Activated CD8-positive, alpha-beta T cell treated with anti-CD3 and anti-CD28 coated beads, Interleukin-2, amount 10 ng/mL, durations not matched to agents 7 days and 5 days (primary cell): ENCODE measurements around the gene UGT1A4. TPM values are rescaled to one million over a fixed set of nuclear protein-coding genes. Genes with fewer than 3 reads are reported as not detected.

Experiments
- ATAC-seq: fragments of 150-1000 bp; cut with Tn5 transposase; one replicate; pipeline ENCODE4 v1.10.0; 2021; ENCODE audit warnings: moderate library complexity
- CTCF ChIA-PET: fragments of 350-600 bp; sonication (Branson Sonifier 250); formaldehyde crosslinking; loops from one replicate; lab custom pipeline; 2021; ENCODE audit warnings: antibody characterized with exemption; lab: Charles Lee
- POLR2A ChIA-PET: fragments of 350-600 bp; sonication (Branson Sonifier 250); formaldehyde crosslinking; loops from one replicate; lab custom pipeline; 2021; ENCODE audit warnings: antibody characterized with exemption; lab: Charles Lee
- DNase-seq: peaks from one replicate; pipeline ENCODE4 v3.0.0-alpha.2; 2020
- H3K27ac Mint-ChIP-seq: one replicate; pipeline ENCODE4 v1.8.0; 2021; ENCODE audit warnings: mild to moderate bottlenecking, mixed read lengths
- H3K27me3 Mint-ChIP-seq: one replicate; pipeline ENCODE4 v1.8.0; 2021; ENCODE audit warnings: low read depth, mixed read lengths
- H3K36me3 Mint-ChIP-seq: one replicate; pipeline ENCODE4 v1.8.0; 2021; ENCODE audit warnings: low read depth, mixed read lengths
- H3K4me1 Mint-ChIP-seq: one replicate; pipeline ENCODE4 v1.8.0; 2021; ENCODE audit warnings: low read depth, mixed read lengths
- H3K4me3 Mint-ChIP-seq: one replicate; pipeline ENCODE4 v1.8.0; 2021; ENCODE audit warnings: mild to moderate bottlenecking, mixed read lengths
- H3K9me3 Mint-ChIP-seq: one replicate; pipeline ENCODE4 v1.8.0; 2022; ENCODE audit warnings: mixed read lengths; ENCODE audit not compliant: insufficient read depth
- total RNA-seq, 2 experiments: library from RNA; stranded (reverse); gene quantifications; one replicate each; pipeline ENCODE4 v1.2.3, GENCODE V29; 2021

UGT1A4 gene
- total RNA-seq, 2 experiments from 2014 or later = not detected

DNA sequence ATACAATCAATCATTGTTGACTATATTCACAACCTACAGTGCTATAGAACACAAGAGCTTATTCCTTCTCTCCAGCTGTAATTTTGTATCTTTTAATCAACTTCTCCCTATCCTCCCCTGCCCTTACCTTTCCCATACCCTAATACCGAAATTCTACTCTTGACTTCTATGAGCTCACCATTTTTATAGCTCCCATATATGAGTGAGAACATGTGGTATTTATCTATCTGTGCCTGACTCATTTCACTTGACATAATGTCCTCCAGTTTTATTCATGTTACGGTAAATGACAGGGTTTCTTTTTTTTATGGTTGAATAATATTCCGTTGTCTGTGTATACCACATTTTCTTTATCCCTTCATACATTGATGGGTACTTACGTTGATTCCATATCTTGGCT lies 62.2 kb downstream of the UGT1A4 start:
- ATAC-seq = no peak
- H3K27me3 Mint-ChIP-seq = peaks cover 19% of the 10 kb centered on the region
- H3K36me3 Mint-ChIP-seq = no peaks in the 10 kb centered on the region
- no peak overlapping the region for H3K27ac Mint-ChIP-seq
- POLR2A ChIA-PET = no interaction called here
- H3K4me3 Mint-ChIP-seq = no peak overlapping the region
- H3K4me1 Mint-ChIP-seq = no peaks in the 10 kb centered on the region
- no peaks in the 10 kb centered on the region for H3K9me3 Mint-ChIP-seq
- no peak for DNase-seq
- CTCF ChIA-PET = no interaction called here

- no peaks in the 10 kb centered on the region for H3K27me3 Mint-ChIP-seq
- ChIA-PET POLR2A (no interaction called here), CTCF (no interaction called here)
- no peaks in the 10 kb centered on the region for H3K36me3 Mint-ChIP-seq
- H3K9me3 Mint-ChIP-seq = no peaks in the 10 kb centered on the region
- H3K4me3 Mint-ChIP-seq = no peak overlapping the region
- H3K27ac Mint-ChIP-seq = no peak overlapping the region
- DNase-seq = no peak
- ATAC-seq = no peak
- H3K4me1 Mint-ChIP-seq = no peaks in the 10 kb centered on the region
Measured at GRCh38 chr2:233789554-233789953, 71.0 kb downstream of the UGT1A4 start.

GRCh38 chr2:233791151-233791882 lies 72.8 kb downstream of the UGT1A4 start:
- ATAC-seq (no peak), DNase-seq (peak; percentile 4)
- Mint-ChIP-seq H3K27ac (no peak overlapping the region), H3K4me1 (no peaks in the 10 kb centered on the region), H3K36me3 (no peaks in the 10 kb centered on the region), H3K4me3 (no peak overlapping the region), H3K9me3 (no peaks in the 10 kb centered on the region), H3K27me3 (no peaks in the 10 kb centered on the region)
- ChIA-PET CTCF (interaction anchor here (0.7 kb wide), 1 partner anchor 227 kb away, joined by 3 read pairs; no protein-coding TSS in a partner anchor), POLR2A (no interaction called here)

- ChIA-PET POLR2A (no interaction called here), CTCF (no interaction called here)
- ATAC-seq (no peak), DNase-seq (no peak)
- no peaks in the 10 kb centered on the region for H3K36me3 Mint-ChIP-seq
- no peaks in the 10 kb centered on the region for H3K9me3 Mint-ChIP-seq
- H3K27ac Mint-ChIP-seq = no peak overlapping the region
- H3K4me3 Mint-ChIP-seq = no peak overlapping the region
- H3K27me3 Mint-ChIP-seq = no peaks in the 10 kb centered on the region
- no peaks in the 10 kb centered on the region for H3K4me1 Mint-ChIP-seq
Measured at GRCh38 chr2:233791883-233792329, 73.4 kb downstream of the UGT1A4 start.

- Mint-ChIP-seq H3K27me3 (no peaks in the 10 kb centered on the region), H3K4me1 (no peaks in the 10 kb centered on the region), H3K36me3 (no peaks in the 10 kb centered on the region), H3K9me3 (no peaks in the 10 kb centered on the region), H3K4me3 (no peak overlapping the region), H3K27ac (no peak overlapping the region)
- ATAC-seq = no peak
- CTCF ChIA-PET = no interaction called here
- POLR2A ChIA-PET = no interaction called here
- no peak for DNase-seq
Measured at GRCh38 chr2:233792720-233793119, 74.2 kb downstream of the UGT1A4 start.

DNA sequence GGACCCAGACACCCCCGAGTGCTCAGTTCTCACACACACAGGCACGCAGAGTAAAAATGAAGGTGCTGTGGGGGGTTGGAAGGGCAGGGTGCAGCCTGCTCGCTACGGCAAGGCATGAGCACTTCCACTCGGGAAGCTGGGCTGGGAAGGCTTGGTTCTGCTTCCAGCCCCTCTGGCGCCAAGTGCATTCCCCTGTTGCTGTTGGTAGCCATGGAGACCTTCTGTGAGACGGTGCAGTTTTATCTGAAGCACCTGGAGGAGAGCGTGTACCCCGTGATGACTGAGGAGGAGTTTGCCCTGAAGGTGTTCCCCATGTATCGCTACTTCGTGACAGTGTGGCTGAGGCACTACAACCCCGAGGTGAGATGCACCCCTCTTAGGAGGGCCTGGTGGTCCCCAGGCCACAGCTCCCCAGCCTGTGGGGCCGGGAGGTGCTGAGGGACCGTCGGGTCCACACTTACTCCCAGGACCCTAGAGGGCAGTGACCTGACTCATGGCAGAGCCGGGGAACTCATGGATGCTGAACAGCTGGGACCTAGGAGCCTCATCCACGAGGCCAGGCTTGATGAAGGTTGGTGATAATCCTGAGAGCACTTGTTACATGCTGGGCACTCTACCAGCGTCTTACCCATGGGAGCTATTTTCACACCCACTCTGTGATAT lies 75.1 kb downstream of the UGT1A4 start:
- ATAC-seq (no peak), DNase-seq (no peak)
- Mint-ChIP-seq H3K27ac (no peak overlapping the region), H3K4me1 (no peaks in the 10 kb centered on the region), H3K36me3 (no peaks in the 10 kb centered on the region), H3K4me3 (no peak overlapping the region), H3K27me3 (no peaks in the 10 kb centered on the region), H3K9me3 (no peaks in the 10 kb centered on the region)
- POLR2A ChIA-PET = no interaction called here
- CTCF ChIA-PET = no interaction called here

DNA sequence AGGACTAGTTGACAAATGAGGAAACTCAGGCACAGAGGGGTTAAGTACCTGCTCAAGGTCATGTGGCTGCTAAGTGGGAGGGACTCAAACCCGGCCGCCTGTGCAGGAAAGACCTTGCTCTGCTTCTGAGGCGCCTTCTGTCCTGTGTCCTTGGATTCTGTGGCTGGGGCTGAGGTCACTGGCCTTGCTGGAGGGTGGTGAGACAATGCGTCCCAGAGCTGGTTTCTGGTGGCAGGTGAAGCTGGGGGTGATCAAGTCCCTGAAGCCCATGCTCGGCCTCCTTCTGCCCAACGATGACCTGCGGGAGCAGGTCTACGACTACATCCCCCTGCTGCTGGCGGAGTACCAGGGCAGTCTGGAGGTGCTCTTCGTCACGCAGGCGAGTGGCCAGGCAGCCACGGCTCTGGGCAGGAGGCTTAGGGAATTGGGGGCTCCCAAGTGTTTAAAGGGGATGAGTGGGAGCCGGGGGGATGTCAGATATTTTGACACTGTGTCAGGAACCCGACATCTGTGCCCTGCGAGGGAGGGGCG lies 75.7 kb downstream of the UGT1A4 start:
- DNase-seq = no peak
- POLR2A ChIA-PET = no interaction called here

DNA sequence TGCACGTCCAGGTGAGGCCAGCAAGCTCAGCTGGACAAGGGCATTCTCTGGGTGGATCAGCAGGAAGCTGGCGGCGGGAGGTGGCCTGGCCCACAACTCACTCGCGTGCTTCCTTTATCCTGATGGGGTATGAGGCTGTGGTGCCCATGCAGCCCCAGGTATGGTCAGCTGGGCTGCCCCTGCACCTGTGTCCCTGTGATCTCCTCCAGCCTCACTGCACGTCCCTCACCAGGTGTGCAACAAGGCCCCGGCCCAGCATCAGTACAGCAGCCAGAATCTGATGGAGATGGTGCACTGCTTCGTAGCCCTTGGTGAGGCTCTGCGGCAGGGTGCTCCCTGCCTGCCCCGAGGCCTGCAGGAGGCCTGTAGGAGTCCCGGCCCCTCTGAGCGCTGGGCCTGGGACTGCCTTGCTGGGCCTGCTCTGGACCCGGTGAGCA lies 77.2 kb downstream of the UGT1A4 start:
- ATAC-seq = no peak

More for the DNA sequence above, 75.7 kb downstream of the UGT1A4 start:
- Mint-ChIP-seq H3K4me3 (no peak overlapping the region), H3K36me3 (no peaks in the 10 kb centered on the region), H3K4me1 (no peaks in the 10 kb centered on the region), H3K9me3 (no peaks in the 10 kb centered on the region), H3K27ac (no peak overlapping the region), H3K27me3 (no peaks in the 10 kb centered on the region)
- CTCF ChIA-PET = no interaction called here
- no peak for ATAC-seq

GRCh38 chr2:233796254-233796653 lies 77.7 kb downstream of the UGT1A4 start:
- no peak for ATAC-seq
- POLR2A ChIA-PET = no interaction called here

More for the DNA sequence above, 77.2 kb downstream of the UGT1A4 start:
- Mint-ChIP-seq H3K9me3 (no peaks in the 10 kb centered on the region), H3K27me3 (no peaks in the 10 kb centered on the region), H3K4me1 (no peaks in the 10 kb centered on the region), H3K36me3 (no peaks in the 10 kb centered on the region), H3K4me3 (no peak overlapping the region), H3K27ac (no peak overlapping the region)
- DNase-seq = no peak
- POLR2A ChIA-PET = no interaction called here
- CTCF ChIA-PET = no interaction called here

GRCh38 chr2:233798335-233799086 lies 80.0 kb downstream of the UGT1A4 start:
- DNase-seq (no peak), ATAC-seq (no peak)
- Mint-ChIP-seq H3K27ac (no peak overlapping the region), H3K27me3 (no peaks in the 10 kb centered on the region), H3K4me1 (peaks cover 5% of the 10 kb centered on the region), H3K36me3 (no peaks in the 10 kb centered on the region), H3K9me3 (no peaks in the 10 kb centered on the region), H3K4me3 (no peak overlapping the region)
- POLR2A ChIA-PET = no interaction called here
- CTCF ChIA-PET = no interaction called here

More at GRCh38 chr2:233796254-233796653, 77.7 kb downstream of the UGT1A4 start:
- DNase-seq = no peak
- H3K9me3 Mint-ChIP-seq = no peaks in the 10 kb centered on the region
- no peaks in the 10 kb centered on the region for H3K27me3 Mint-ChIP-seq
- H3K4me3 Mint-ChIP-seq = no peak overlapping the region
- H3K4me1 Mint-ChIP-seq = peaks cover 4% of the 10 kb centered on the region
- CTCF ChIA-PET = no interaction called here
- no peak overlapping the region for H3K27ac Mint-ChIP-seq
- no peaks in the 10 kb centered on the region for H3K36me3 Mint-ChIP-seq

DNA sequence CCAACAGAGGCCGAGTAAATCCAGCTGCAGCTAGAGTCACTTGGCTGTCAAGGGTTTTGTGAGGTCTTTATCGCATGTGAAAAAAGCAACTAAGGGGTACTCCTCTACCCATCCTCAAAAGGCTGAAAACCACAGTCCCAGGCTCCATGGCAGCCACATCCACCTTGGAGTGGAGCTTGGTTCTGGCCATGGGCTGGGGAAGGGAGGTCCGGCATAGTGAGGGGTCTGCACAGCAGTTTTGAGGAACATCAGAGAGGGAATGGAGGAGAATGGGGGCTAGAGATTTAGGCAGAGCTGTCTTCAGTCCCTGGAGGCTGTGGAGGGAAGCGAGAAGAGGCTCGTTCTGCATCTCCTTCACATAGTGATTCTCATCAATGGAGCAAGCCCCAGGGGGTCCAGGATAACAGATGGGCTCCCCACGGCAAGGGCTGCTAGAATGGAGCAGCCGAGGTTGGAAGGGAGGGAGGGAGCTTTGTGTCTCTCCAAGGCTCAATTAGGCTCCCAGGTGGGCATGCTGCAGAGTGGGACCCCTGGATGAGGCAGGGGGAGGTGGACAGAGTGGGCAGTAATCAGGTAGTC lies 80.6 kb downstream of the UGT1A4 start:
- no peak for DNase-seq
- Mint-ChIP-seq H3K27ac (no peak overlapping the region), H3K9me3 (no peaks in the 10 kb centered on the region), H3K27me3 (peaks cover under 1% of the 10 kb centered on the region), H3K36me3 (no peaks in the 10 kb centered on the region), H3K4me1 (peaks cover 5% of the 10 kb centered on the region), H3K4me3 (no peak overlapping the region)
- ATAC-seq = no peak
- CTCF ChIA-PET = no interaction called here
- POLR2A ChIA-PET = no interaction called here
